ENCODE measurements around the gene LCN1. TPM values are rescaled to one million over a fixed set of nuclear protein-coding genes. Genes with fewer than 3 reads are reported as not detected.

The LCN1 gene
- total and polyA plus RNA-seq, 2 experiments from 2014 or later: 0.27 TPM; not detected in 1

- H3K9me3 Mint-ChIP-seq: no peaks in the 10 kb centered on the region
- peaks cover 9% of the 10 kb centered on the region for H3K27me3 Mint-ChIP-seq (ENCODE audit: insufficient read depth, low read depth, poor library complexity)
- H3K4me2 ChIP-seq: peak overlapping the region; percentile 70
- peak; percentile 65 for DNase-seq (ENCODE audit: low spot score)
- H3K4me3 Mint-ChIP-seq: peak overlapping the region; percentile 81
- no peaks in the 10 kb centered on the region for H3K27me3 ChIP-seq (ENCODE audit: insufficient read depth)
- H3K27ac Mint-ChIP-seq: no peak overlapping the region
- peaks cover 9% of the 10 kb centered on the region for H3K36me3 Mint-ChIP-seq (ENCODE audit: low read depth)
- H3K36me3 ChIP-seq (ENCODE audit: insufficient read depth): peaks cover 2% of the 10 kb centered on the region; the same call in 1 of the 2 replicates
- H3K27ac ChIP-seq (ENCODE audit: low read depth): no peak overlapping the region
- H3K9me2 ChIP-seq (ENCODE audit: insufficient read depth): no peaks in the 10 kb centered on the region
- TF ChIP-seq ZNF114 (CRISPR knock-in tag; IDR thresholded peaks at IDR 0.05): no peak
- no peak for TF ChIP-seq CREB1 (CRISPR knock-in tag; IDR thresholded peaks at IDR 0.05; ENCODE audit: low read depth)
- 0 out of 2 replicates have a peak, but pooled peaks have one; percentile 7 for TF ChIP-seq POLR2AphosphoS5 (IDR thresholded peaks at IDR 0.05; ENCODE audit: low read depth)
- TF ChIP-seq CTCF (conservative IDR thresholded peaks at IDR 0.05; ENCODE audit: low read depth in 2 of 2): peak in 1 of 2 experiments; percentile 27; a peak in 2 of 4 replicates
- peak overlapping the region; percentile 65 for H3K4me3 ChIP-seq
- peaks cover 12% of the 10 kb centered on the region; the same call in 1 of the 2 replicates for H3F3A ChIP-seq (replicated peaks; ENCODE audit: low read depth)
- H3K4me1 ChIP-seq (ENCODE audit: insufficient read depth): peaks cover 10% of the 10 kb centered on the region
- peaks cover 31% of the 10 kb centered on the region for H3K79me2 ChIP-seq (replicated peaks; ENCODE audit: insufficient read depth)
- H2AFZ ChIP-seq: no peak overlapping the region
- H4K20me1 ChIP-seq (replicated peaks; ENCODE audit: insufficient read depth): peaks cover 7% of the 10 kb centered on the region; the same call in 1 of the 2 replicates
- peak; percentile 24 for ATAC-seq
- H3K4me1 Mint-ChIP-seq: peaks cover 9% of the 10 kb centered on the region
These were observed 42.3 kb upstream of the LCN1 start for GRCh38 chr9:135478829-135479468.

DNA sequence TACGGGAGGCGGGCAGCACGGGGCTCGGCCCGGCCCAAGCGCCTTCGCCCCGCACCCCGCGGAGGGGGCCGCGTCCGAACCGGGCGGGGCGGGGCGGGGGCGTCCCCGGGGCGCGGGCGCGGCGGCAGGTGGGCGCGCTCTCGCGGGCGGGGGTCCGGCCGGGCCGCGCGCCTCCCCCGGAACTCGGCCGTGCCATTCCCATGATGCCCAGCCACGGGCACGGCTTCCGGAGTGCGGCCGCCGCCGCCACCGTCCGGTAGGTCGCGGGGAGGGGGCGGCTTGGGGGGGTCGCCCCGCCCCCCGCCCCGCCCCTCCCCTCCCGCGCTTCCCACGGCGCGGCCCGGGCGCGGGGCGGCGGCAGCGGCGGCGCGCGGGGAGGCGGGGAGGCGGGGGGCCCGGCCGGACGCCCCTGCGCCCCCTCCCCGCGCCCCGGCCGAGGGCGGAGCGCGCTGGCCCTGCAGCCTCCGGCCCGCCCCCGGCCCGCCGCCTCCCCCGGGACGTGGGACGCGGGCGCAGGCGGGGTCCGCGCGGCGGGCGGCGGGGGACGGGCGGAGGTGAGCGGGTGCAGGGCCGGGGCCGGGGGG lies 41.7 kb upstream of the LCN1 start, which contains the start of gene PPP1R26:
TSS of gene PPP1R26 (plus strand) at position 314 of the 584 bp plus-strand sequence. CDS start 4,729 bp downstream, outside the sequence.
- Histone ChIP-seq H3K27ac (ENCODE audit: low read depth) (peak within 1 kb of the TSS; percentile 63; the same call in 1 of the 2 replicates), H3K27me3 (ENCODE audit: insufficient read depth) (no peaks in the 10 kb centered on the region), H3K36me3 (ENCODE audit: insufficient read depth) (peaks cover 7% of the 10 kb centered on the region; the same call in 1 of the 2 replicates), H4K20me1 (replicated peaks; ENCODE audit: insufficient read depth) (peaks cover 7% of the 10 kb centered on the region; the same call in 1 of the 2 replicates), H3F3A (replicated peaks; ENCODE audit: low read depth) (peaks cover 12% of the 10 kb centered on the region; the same call in 1 of the 2 replicates), H3K79me2 (replicated peaks; ENCODE audit: insufficient read depth) (peaks cover 31% of the 10 kb centered on the region), H3K4me2 (peak within 1 kb of the TSS; percentile 92), H3K4me1 (ENCODE audit: insufficient read depth) (peaks cover 10% of the 10 kb centered on the region), H3K9me2 (ENCODE audit: insufficient read depth) (no peaks in the 10 kb centered on the region), H2AFZ (peak within 1 kb of the TSS; percentile 66; the same call in 1 of the 2 replicates), H3K4me3 (peak within 1 kb of the TSS; percentile 86)
- Mint-ChIP-seq H3K9me3 (no peaks in the 10 kb centered on the region), H3K27ac (no peak within 1 kb of the TSS), H3K4me3 (peak within 1 kb of the TSS; percentile 81), H3K27me3 (ENCODE audit: insufficient read depth, low read depth, poor library complexity) (peaks cover 9% of the 10 kb centered on the region), H3K36me3 (ENCODE audit: low read depth) (peaks cover 15% of the 10 kb centered on the region), H3K4me1 (peaks cover 9% of the 10 kb centered on the region)
- peak; percentile 35 for DNase-seq (ENCODE audit: low spot score)
- peak; percentile 5; the same call in 1 of the 3 replicates for ATAC-seq
- TF ChIP-seq EZH2 (IDR thresholded peaks at IDR 0.05; ENCODE audit: low read depth, unreplicated experiment) (no peak), JUNB (IDR thresholded peaks at IDR 0.05; ENCODE audit: unreplicated experiment) (no peak), POLR2AphosphoS5 (IDR thresholded peaks at IDR 0.05; ENCODE audit: low read depth) (no peak)
- TF ChIP-seq, protein P1, sequence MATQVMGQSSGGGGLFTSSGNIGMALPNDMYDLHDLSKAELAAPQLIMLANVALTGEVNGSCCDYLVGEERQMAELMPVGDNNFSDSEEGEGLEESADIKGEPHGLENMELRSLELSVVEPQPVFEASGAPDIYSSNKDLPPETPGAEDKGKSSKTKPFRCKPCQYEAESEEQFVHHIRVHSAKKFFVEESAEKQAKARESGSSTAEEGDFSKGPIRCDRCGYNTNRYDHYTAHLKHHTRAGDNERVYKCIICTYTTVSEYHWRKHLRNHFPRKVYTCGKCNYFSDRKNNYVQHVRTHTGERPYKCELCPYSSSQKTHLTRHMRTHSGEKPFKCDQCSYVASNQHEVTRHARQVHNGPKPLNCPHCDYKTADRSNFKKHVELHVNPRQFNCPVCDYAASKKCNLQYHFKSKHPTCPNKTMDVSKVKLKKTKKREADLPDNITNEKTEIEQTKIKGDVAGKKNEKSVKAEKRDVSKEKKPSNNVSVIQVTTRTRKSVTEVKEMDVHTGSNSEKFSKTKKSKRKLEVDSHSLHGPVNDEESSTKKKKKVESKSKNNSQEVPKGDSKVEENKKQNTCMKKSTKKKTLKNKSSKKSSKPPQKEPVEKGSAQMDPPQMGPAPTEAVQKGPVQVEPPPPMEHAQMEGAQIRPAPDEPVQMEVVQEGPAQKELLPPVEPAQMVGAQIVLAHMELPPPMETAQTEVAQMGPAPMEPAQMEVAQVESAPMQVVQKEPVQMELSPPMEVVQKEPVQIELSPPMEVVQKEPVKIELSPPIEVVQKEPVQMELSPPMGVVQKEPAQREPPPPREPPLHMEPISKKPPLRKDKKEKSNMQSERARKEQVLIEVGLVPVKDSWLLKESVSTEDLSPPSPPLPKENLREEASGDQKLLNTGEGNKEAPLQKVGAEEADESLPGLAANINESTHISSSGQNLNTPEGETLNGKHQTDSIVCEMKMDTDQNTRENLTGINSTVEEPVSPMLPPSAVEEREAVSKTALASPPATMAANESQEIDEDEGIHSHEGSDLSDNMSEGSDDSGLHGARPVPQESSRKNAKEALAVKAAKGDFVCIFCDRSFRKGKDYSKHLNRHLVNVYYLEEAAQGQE (IDR thresholded peaks at IDR 0.05; ENCODE audit: unreplicated experiment): no peak
- TF ChIP-seq, protein P2, sequence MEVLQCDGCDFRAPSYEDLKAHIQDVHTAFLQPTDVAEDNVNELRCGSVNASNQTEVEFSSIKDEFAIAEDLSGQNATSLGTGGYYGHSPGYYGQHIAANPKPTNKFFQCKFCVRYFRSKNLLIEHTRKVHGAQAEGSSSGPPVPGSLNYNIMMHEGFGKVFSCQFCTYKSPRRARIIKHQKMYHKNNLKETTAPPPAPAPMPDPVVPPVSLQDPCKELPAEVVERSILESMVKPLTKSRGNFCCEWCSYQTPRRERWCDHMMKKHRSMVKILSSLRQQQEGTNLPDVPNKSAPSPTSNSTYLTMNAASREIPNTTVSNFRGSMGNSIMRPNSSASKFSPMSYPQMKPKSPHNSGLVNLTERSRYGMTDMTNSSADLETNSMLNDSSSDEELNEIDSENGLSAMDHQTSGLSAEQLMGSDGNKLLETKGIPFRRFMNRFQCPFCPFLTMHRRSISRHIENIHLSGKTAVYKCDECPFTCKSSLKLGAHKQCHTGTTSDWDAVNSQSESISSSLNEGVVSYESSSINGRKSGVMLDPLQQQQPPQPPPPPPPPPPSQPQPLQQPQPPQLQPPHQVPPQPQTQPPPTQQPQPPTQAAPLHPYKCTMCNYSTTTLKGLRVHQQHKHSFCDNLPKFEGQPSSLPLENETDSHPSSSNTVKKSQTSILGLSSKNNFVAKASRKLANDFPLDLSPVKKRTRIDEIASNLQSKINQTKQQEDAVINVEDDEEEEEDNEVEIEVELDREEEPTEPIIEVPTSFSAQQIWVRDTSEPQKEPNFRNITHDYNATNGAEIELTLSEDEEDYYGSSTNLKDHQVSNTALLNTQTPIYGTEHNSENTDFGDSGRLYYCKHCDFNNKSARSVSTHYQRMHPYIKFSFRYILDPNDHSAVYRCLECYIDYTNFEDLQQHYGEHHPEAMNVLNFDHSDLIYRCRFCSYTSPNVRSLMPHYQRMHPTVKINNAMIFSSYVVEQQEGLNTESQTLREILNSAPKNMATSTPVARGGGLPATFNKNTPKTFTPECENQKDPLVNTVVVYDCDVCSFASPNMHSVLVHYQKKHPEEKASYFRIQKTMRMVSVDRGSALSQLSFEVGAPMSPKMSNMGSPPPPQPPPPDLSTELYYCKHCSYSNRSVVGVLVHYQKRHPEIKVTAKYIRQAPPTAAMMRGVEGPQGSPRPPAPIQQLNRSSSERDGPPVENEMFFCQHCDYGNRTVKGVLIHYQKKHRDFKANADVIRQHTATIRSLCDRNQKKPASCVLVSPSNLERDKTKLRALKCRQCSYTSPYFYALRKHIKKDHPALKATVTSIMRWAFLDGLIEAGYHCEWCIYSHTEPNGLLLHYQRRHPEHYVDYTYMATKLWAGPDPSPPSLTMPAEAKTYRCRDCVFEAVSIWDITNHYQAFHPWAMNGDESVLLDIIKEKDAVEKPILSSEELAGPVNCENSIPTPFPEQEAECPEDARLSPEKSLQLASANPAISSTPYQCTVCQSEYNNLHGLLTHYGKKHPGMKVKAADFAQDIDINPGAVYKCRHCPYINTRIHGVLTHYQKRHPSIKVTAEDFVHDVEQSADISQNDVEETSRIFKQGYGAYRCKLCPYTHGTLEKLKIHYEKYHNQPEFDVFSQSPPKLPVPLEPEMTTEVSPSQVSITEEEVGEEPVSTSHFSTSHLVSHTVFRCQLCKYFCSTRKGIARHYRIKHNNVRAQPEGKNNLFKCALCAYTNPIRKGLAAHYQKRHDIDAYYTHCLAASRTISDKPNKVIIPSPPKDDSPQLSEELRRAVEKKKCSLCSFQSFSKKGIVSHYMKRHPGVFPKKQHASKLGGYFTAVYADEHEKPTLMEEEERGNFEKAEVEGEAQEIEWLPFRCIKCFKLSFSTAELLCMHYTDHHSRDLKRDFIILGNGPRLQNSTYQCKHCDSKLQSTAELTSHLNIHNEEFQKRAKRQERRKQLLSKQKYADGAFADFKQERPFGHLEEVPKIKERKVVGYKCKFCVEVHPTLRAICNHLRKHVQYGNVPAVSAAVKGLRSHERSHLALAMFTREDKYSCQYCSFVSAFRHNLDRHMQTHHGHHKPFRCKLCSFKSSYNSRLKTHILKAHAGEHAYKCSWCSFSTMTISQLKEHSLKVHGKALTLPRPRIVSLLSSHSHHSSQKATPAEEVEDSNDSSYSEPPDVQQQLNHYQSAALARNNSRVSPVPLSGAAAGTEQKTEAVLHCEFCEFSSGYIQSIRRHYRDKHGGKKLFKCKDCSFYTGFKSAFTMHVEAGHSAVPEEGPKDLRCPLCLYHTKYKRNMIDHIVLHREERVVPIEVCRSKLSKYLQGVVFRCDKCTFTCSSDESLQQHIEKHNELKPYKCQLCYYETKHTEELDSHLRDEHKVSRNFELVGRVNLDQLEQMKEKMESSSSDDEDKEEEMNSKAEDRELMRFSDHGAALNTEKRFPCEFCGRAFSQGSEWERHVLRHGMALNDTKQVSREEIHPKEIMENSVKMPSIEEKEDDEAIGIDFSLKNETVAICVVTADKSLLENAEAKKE (CRISPR knock-in tag; IDR thresholded peaks at IDR 0.05): no peak

Data from GM23338 (cell line).